AG09319 (cell line): ENCODE results near the gene PADI3.

Experiments used
- DNase-seq: peaks from one replicate; pipeline ENCODE4 v3.0.0-alpha.2; 2010; ENCODE audit warnings: low read depth; ENCODE audit errors: extremely low read depth
- TF ChIP-seq, protein P1 (sequence below): IDR thresholded peaks from 2 replicates; pipeline ENCODE4 v1.5.1; 2011; ENCODE audit warnings: low read depth, mild to moderate bottlenecking, inconsistent platforms, low read length, moderate library complexity

PADI3 gene

DNA sequence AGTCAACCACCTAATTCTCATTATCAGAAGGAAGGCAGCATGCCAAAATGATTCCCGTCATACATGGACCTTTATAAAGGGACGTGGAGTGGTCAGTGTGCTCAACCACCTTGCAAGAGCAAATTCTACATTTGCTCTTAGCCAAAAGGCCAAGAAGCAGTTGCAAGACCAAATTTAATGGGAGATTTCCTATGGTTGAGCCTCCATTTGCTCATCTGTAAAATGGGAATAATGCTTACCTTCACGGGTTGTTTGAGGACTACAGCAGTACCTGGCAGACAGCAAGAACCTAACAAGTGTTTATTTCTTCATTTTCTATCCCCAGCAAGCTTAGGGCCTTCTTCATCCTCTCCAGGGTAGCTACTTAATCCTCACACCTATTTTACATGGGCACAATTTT is 41.7 kb downstream of the PADI3 start:
- DNase-seq = no peak
- TF ChIP-seq, protein P1, sequence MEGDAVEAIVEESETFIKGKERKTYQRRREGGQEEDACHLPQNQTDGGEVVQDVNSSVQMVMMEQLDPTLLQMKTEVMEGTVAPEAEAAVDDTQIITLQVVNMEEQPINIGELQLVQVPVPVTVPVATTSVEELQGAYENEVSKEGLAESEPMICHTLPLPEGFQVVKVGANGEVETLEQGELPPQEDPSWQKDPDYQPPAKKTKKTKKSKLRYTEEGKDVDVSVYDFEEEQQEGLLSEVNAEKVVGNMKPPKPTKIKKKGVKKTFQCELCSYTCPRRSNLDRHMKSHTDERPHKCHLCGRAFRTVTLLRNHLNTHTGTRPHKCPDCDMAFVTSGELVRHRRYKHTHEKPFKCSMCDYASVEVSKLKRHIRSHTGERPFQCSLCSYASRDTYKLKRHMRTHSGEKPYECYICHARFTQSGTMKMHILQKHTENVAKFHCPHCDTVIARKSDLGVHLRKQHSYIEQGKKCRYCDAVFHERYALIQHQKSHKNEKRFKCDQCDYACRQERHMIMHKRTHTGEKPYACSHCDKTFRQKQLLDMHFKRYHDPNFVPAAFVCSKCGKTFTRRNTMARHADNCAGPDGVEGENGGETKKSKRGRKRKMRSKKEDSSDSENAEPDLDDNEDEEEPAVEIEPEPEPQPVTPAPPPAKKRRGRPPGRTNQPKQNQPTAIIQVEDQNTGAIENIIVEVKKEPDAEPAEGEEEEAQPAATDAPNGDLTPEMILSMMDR = no peak

DNA sequence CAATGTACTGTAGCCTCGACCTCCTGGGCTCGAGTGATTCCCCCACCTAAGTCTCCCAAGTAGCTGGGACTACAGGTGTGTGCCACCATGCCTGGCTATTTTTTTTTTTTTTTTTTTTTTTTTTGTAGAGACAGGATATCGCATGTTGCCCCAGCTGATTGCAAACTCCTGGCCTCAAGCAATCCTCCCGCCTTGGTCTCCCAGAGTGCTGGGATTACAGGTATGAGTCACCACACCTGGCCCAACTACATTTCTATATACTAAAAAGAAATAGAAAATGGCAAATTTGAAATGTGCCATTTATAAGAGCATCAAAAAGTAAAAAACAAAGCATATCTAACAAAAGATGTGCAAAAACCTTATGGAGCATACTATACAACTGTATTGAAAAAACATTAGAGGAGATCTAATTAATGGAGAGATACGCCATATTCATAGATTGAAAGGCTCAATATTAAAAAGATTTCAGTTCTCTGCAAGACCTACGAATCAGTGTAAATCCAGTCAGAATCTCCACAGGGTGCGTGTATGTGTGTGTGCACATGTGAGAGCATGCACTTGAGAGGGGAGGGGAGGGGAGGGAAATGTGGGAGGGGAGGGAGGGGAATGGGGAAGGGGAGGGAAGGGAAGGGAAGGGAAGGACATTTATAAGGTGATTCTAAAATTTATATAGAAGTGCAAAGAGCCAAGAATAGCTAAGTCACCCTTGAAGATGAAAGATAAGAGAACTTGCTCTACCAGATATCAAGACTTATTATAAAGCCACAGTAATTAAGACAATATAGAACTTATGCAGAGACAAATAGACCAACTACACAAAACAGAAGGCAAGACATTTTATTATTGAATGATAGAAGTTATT is 43.6 kb downstream of the PADI3 start:
- no peak for DNase-seq
- TF ChIP-seq, protein P1 = no peak

DNA sequence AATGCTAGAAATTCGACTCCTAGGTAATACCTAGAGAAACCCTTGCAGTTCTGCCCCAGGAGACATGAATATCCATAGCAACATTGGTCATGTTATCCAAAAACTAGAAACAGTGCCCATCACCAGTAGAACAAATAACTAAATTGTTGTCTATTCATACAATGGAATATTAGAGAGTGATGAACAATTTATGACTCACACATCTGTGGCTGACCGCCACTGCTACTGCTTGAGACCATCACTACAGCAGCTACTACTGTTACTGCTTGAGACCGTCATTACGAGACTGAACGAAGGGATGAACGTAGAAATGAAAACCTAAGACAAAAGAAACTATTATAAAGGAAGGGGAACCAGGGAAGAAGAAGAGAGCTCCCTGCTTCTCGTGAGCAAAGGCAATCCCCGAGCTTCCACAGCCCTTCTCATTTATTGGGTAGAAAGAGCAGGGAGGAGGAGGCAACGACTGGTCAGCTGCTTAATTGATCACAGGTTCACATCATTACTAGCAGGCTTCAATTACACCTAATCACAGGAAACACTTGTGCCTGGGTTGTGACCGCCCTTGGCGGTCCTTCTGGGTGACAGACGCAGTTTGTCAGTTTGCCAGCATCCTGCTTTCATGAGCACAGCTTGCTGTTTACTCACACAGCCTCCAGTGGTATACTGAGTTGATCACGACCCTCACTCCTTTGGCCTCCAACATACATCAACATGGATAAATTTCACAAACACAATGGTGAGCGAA is 45.0 kb downstream of the PADI3 start:
- TF ChIP-seq, protein P1 = no peak
- DNase-seq = no peak

DNA sequence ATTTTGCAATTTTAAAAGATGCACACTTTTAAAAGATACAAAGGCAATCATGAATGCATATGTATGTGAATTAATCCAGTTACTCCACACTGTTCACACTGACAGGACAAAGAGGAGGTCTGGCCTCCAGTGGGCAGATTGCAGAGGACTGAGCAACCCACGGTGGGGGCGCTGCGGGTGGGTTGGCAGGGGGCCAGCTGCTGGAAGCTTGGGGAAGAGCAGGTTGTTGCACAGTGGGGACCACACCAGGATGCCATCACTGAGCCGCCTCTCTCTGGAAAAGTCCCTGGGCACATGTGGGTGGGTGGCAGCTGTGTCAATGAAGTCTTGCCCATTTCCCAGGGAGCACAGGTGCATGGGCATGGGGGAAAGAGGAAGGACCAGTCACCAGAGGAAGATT is 46.4 kb downstream of the PADI3 start:
- TF ChIP-seq, protein P1 = no peak
- no peak for DNase-seq

DNA sequence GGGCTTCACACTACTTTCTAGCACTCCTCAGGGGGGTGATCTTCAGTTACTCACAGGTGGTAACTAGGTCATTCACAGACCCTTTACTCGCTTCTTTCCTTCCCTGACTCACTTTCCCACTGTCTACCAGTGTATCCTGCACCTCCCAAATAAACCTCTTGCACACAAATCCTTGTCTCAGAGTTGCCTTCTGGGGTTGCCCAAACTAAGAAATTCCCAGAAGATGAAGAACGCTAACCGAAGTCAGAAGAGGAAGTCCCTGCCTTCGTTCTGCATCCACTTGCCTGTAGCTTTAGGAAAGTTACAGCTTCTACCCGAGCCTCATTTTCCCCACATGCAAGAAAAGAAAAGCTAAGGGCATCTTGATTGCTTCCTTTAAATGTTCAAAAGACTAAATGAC is 47.2 kb downstream of the PADI3 start:
- TF ChIP-seq, protein P1 = no peak
- DNase-seq = no peak

DNA sequence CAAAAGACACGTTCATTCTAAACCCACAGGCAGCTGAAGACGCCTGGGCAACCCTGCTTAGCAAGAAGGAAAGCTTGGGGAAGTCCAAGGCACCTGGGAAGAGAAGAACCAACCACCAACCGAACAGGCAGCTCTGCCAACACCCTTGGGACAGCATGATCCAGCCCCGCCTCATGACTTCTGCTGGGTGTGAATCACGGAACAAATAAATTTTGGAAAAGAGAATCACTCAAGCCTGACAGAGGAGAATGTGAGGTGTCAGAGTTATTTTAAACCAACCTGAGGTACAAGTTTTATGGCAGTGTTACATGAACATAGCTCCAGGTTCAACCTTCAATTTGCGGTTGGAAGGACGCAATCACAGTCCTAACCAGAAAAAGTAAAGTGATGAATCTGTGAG is 49.1 kb downstream of the PADI3 start:
- no peak for DNase-seq
- TF ChIP-seq, protein P1 = no peak

DNA sequence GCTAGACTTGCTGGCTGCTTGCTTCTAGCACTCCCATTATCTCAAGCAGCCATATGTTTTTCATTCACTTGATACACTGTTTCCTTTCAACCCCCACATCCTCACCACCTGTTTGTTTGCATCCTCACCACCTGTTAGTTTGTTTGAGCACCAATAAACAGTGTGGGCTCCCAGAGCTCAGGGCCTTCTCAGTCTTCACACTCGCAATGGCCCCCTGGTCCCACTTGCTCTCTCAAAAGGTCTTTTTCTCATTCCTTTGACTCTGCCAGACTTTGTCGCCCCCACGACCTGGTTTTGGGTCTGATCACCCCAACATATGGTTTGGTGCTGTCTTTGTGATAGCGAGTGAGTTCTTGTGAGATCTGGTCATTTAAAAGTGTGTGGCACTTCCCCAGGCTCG is 52.9 kb downstream of the PADI3 start:
- no peak for DNase-seq
- TF ChIP-seq, protein P1 = no peak
